ENCODE measurements around the gene NAALADL1. TPM values are rescaled to one million over a fixed set of nuclear protein-coding genes. Genes with fewer than 3 reads are reported as not detected.

NAALADL1 gene
- total RNA-seq, 1 experiment from 2014 or later, result not detected

- POLR2A ChIA-PET, result no interaction called here
- Histone ChIP-seq H3K4me2 (ENCODE audit: low read length) (no peak overlapping the region), H3K9me2 (ENCODE audit: insufficient read depth) (no peaks in the 10 kb centered on the region), H3K9me3 (ENCODE audit: control insufficient read depth in 1 of 2, insufficient read depth in 1 of 2, low read depth in 1 of 2, low read length in 2 of 2) (no peaks in the 10 kb centered on the region), H3K9ac (ENCODE audit: low read length) (no peak overlapping the region), H3K4me3 (replicated peaks in 1 of 2; ENCODE audit: low read depth in 1 of 2, low read length in 2 of 2) (no peak overlapping the region), H4K20me1 (ENCODE audit: insufficient read depth) (no peaks in the 10 kb centered on the region), H3K27me3 (ENCODE audit: insufficient read depth, low read length) (no peaks in the 10 kb centered on the region), H3K27ac (ENCODE audit: low read depth, low read length) (no peak overlapping the region), H2AFZ (ENCODE audit: low read depth, low read length, poor library complexity, severe bottlenecking) (no peak overlapping the region), H3K36me3 (ENCODE audit: control insufficient read depth in 1 of 2, insufficient read depth in 2 of 2, low read length in 2 of 2) (no peaks in the 10 kb centered on the region), H3K4me1 (ENCODE audit: control insufficient read depth in 1 of 2, insufficient read depth in 2 of 2, low read length in 2 of 2) (no peaks in the 10 kb centered on the region), H3K79me2 (ENCODE audit: insufficient read depth, low read length) (no peaks in the 10 kb centered on the region)
- RAD21 ChIA-PET (ENCODE audit: low non-redundant PET in 1 of 2, low total read pairs in 2 of 2, uncharacterized antibody in 2 of 2, unreplicated experiment in 2 of 2), result no interaction called here
- TF ChIP-seq YY1 (IDR thresholded peaks at IDR 0.05; ENCODE audit: extremely low read depth, insufficient replicate concordance, low read depth, low read length), result no peak
- TF ChIP-seq, protein P1, sequence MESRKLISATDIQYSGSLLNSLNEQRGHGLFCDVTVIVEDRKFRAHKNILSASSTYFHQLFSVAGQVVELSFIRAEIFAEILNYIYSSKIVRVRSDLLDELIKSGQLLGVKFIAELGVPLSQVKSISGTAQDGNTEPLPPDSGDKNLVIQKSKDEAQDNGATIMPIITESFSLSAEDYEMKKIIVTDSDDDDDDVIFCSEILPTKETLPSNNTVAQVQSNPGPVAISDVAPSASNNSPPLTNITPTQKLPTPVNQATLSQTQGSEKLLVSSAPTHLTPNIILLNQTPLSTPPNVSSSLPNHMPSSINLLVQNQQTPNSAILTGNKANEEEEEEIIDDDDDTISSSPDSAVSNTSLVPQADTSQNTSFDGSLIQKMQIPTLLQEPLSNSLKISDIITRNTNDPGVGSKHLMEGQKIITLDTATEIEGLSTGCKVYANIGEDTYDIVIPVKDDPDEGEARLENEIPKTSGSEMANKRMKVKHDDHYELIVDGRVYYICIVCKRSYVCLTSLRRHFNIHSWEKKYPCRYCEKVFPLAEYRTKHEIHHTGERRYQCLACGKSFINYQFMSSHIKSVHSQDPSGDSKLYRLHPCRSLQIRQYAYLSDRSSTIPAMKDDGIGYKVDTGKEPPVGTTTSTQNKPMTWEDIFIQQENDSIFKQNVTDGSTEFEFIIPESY (IDR thresholded peaks at IDR 0.05; ENCODE audit: extremely low read depth, insufficient replicate concordance, low read length), result no peak
- TF ChIP-seq, protein P2, sequence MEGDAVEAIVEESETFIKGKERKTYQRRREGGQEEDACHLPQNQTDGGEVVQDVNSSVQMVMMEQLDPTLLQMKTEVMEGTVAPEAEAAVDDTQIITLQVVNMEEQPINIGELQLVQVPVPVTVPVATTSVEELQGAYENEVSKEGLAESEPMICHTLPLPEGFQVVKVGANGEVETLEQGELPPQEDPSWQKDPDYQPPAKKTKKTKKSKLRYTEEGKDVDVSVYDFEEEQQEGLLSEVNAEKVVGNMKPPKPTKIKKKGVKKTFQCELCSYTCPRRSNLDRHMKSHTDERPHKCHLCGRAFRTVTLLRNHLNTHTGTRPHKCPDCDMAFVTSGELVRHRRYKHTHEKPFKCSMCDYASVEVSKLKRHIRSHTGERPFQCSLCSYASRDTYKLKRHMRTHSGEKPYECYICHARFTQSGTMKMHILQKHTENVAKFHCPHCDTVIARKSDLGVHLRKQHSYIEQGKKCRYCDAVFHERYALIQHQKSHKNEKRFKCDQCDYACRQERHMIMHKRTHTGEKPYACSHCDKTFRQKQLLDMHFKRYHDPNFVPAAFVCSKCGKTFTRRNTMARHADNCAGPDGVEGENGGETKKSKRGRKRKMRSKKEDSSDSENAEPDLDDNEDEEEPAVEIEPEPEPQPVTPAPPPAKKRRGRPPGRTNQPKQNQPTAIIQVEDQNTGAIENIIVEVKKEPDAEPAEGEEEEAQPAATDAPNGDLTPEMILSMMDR (IDR thresholded peaks at IDR 0.05 in 2 of 3, conservative IDR thresholded peaks at IDR 0.05 in 1 of 3; ENCODE audit: borderline replicate concordance in 1 of 3, insufficient read depth in 1 of 3, low read depth in 2 of 3, low read length in 2 of 3), result peak in 1 of 3 experiments; percentile 7; a peak in 1 of 6 replicates
- TF ChIP-seq, protein P3, sequence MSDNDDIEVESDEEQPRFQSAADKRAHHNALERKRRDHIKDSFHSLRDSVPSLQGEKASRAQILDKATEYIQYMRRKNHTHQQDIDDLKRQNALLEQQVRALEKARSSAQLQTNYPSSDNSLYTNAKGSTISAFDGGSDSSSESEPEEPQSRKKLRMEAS (IDR thresholded peaks at IDR 0.05), result no peak
- ATAC-seq (peak; percentile 31; the same call in 1 of the 2 replicates), DNase-seq (ENCODE audit: low read depth, low spot score) (no peak)
- BruUV-seq (replicated peaks), result no TSS peak
- intact Hi-C loops (cut with micrococcal nuclease), result no loop called here
- CTCF ChIA-PET, result interaction anchor here (0.6 kb wide), 1 partner anchor 59 kb away, joined by 3 read pairs; no protein-coding TSS in a partner anchor
Observed at GRCh38 chr11:65060913-65061408, 2.6 kb upstream of the NAALADL1 start.
